IMR-90 (cell line): ENCODE measurements around the gene WNT2B.

Experiments
- CHD1 ChIP-seq: IDR thresholded peaks from 2 replicates; pipeline ENCODE4 v1.6.1; 2012; ENCODE audit warnings: low read depth, low read length, improper control_type of control experiment
- MAZ ChIP-seq: IDR thresholded peaks from 2 replicates; pipeline ENCODE4 v1.6.1; 2012; ENCODE audit warnings: low read depth, mild to moderate bottlenecking, low read length, improper control_type of control experiment, moderate library complexity, borderline replicate concordance
- POLR2A ChIP-seq: IDR thresholded peaks from 2 replicates; pipeline ENCODE4 v1.6.1; 2012; ENCODE audit warnings: mild to moderate bottlenecking, low read depth, low read length
- TF ChIP-seq, protein P1 (sequence below): conservative IDR thresholded peaks from 2 replicates; pipeline ENCODE4 v1.5.1; 2012; ENCODE audit warnings: mild to moderate bottlenecking, low read depth, low read length, improper control_type of control experiment

DNA sequence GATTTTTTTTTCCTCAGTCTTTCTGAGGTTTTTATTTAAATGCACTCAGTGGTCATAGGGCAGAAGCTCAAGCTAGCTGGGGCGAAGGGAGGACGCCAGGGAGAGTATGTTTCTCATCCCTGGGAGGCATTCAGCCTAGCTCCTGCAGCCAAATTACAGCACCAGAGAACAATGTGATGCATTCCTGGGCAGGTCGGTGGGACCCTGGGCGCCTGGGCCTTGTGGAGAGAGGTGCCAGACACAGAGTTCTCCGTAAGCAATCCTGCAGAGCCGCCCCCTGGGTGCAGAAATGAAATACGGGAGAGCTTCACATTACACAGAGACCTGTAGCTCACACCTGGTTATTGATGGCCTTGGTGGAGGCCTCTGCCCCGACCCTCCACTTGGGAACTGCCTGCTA is 15.5 kb downstream of the WNT2B start:
- TF ChIP-seq, protein P1, sequence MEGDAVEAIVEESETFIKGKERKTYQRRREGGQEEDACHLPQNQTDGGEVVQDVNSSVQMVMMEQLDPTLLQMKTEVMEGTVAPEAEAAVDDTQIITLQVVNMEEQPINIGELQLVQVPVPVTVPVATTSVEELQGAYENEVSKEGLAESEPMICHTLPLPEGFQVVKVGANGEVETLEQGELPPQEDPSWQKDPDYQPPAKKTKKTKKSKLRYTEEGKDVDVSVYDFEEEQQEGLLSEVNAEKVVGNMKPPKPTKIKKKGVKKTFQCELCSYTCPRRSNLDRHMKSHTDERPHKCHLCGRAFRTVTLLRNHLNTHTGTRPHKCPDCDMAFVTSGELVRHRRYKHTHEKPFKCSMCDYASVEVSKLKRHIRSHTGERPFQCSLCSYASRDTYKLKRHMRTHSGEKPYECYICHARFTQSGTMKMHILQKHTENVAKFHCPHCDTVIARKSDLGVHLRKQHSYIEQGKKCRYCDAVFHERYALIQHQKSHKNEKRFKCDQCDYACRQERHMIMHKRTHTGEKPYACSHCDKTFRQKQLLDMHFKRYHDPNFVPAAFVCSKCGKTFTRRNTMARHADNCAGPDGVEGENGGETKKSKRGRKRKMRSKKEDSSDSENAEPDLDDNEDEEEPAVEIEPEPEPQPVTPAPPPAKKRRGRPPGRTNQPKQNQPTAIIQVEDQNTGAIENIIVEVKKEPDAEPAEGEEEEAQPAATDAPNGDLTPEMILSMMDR: no peak
- TF ChIP-seq POLR2A (no peak), MAZ (no peak), CHD1 (no peak)
